ENCODE results near the gene DOLK.

Gene DOLK

DNA sequence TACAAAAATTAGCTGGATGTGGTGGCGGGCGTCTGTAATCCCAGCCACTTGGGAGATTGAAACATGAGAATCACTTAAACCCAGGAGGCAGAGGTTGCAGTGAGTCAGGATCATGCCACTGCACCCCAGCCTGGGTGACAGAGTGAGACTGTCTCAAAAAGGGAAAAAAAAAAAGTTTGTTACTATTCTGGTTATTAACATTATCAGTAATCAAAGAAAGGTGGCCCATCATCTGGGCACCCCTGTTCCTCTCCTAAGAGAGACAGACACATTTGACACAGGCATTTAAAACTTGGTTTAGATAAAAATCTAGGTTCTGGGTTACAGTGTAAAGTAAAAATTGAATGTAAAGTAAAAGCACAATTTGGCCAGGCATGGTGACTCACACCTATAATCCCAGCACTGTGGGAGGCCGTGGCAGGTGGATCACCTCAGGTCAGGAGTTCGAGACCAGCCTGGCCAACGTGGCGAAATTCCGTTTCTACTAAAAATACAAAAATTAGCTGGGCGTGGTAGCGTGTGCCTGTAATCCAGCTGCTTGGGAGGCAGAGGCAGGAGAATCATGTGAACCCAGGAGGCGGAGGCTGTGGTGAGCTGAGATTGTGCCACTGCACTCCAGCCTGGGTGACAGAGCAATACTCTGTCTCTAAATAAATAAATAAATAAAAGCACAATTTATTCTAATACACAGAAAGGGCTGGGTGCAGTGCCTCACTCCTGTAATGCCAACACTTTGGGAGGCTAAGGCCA lies 43.4 kb downstream of the DOLK start:
- DNase-seq, result no peak

DNA sequence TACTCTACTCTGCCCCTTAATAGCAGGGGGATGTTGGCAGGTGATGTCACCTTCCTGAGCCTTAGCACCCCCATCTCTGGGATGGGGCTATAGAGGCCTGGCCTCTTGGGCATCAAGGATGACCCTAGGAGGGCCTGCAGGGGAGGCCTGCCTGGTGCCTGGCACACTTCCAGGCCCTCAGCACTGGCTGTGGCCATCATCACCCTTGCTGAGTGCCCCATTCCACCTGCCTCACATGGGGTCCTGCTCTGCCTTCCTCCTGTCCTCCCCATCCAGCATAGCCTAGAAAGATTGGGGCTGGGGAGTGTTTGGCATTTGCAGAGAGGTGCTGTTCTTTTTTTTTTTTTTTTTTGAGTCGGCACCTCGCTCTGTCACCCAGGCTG lies 44.3 kb downstream of the DOLK start:
- DNase-seq, result no peak

GRCh38 chr9:128902351-128903078 lies 44.9 kb downstream of the DOLK start:
- DNase-seq, result no peak

DNA sequence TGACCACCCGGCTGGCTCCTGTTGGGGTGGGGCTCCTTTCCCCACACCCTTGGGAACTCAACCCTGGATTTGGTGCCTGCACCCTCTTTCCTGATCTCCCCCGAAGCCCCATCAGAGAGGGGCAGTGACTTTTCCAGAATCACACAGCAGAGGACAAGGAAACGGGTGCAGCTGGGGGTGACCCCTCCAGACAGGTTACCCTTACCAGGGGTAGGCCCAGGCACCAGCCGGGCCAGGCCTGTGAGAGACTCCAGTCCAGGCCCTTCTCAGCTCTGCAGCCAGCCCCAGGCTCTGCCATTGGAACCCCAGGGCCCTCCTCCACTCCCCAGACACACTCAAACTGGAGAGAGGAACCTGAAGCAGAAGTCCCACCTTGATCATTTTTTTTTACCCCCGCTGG lies 45.6 kb downstream of the DOLK start:
- no peak for DNase-seq

GRCh38 chr9:128901379-128901778 lies 46.0 kb downstream of the DOLK start:
- no peak for DNase-seq

DNA sequence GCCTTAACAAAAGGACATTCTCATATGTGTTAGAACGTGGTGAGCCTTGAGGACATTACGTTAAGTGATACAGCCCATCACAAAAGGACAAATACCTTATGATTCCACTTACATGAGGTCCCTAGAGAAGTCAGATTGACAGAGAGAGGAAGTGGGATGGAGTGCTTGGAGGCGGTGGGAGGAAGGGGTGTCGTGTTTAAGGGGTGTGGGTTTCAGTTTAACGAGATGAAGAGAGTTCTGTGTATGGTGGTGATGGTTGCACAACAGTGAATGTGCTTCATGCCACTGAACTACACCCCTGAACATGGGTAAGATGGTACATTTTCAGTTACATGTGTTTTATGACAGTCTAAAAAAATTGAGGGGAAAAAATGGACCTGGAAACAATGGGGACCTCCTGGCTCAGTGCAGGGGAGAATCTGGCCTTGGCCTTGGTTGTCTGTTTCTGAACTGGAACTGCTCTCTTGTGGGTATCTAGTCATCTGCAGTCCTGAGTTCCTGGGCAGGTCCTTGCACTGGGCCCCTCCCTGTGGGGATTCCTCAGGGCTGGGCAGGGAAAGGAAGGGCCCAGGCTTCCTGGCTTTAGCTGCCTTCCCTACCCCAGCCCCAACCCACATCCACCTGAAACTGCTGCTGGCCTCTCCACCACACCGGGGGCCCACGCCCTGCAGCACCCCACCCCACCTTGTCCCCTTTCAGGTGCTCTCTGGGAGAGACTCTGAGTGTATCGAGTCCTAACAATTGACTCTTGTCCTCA lies 47.7 kb downstream of the DOLK start:
- DNase-seq, result no peak

DNA sequence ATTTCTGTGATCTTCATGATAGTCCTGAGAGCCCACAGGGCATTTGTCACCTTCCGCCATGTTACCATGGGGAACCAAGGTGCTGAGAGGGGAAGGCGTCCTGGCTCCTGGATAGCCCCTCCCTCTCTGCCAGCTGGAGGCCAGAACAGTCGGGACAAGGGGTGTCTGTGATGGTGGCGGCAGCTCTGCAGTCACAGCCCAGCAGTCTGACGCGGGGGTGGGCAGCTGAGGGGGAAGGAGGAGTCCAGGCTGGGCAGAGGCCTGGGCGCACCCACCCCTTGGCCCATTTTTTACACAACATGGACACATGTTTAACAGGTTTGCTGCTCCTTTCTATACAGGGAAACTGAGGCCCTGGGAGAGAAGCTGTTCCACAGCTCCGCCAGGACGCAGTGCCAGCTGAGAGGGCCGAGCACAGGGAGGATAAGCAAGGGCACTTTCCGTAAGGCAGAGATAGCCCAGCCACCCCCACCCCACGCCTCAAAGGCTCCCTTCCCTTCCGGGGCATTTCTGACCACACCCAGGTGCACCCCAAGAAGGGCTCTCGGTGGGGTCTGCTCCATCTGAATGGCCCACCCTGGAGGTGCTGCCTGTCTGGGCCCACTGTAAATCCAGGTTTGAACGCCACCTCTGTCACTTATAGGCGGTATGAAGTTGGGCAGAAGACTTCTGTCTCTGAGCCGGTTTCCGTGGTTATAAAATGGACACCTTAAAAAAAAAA lies 48.4 kb downstream of the DOLK start:
- DNase-seq, result no peak

DNA sequence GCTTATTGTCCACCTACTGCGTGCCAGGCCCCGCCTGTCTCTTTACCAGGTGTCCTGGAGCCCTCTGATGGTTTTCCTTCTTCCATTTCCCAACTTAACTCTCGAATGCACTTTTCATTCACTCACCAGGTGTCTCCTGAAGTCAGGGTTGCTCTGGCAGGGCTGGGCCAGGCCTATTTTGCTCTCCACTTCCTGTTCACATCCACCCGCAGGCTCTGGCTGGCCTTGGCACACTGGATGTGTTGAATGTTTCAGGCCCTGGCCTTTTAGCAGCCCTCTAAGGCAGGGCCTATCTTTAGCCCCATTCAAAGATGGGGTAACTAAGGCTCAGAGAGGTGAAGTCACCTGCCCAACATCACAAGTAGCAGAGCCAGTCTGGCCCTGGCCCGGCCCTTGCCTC lies 49.0 kb downstream of the DOLK start:
- DNase-seq, result no peak

- no peak for DNase-seq
Measured at GRCh38 chr9:128895556-128895955, 51.8 kb downstream of the DOLK start.

All from fibroblast of skin of right quadriceps (primary cell).